Measurements from ENCODE around the gene ASPSCR1. TPM values are rescaled to one million over a fixed set of nuclear protein-coding genes. Genes with fewer than 3 reads are reported as not detected.

The ASPSCR1 gene
- total RNA-seq, 1 donor from 2014 or later, result 20.1 TPM

GRCh38 chr17:82014432-82014831, 37.0 kb downstream of the ASPSCR1 start:
- no peak for TF ChIP-seq CTCF (conservative IDR thresholded peaks at IDR 0.05; ENCODE audit: low read depth, low read length)
- DNase-seq (ENCODE audit: low read depth), result no peak
- no peak overlapping the region for H3K4me3 ChIP-seq (ENCODE audit: low read depth, low read length)

- no peak for DNase-seq (ENCODE audit: low read depth)
- H3K4me3 ChIP-seq (ENCODE audit: low read depth, low read length), result no peak overlapping the region
- TF ChIP-seq CTCF (conservative IDR thresholded peaks at IDR 0.05; ENCODE audit: low read depth, low read length), result no peak
These were observed 37.5 kb downstream of the ASPSCR1 start for GRCh38 chr17:82014971-82015310.

DNA sequence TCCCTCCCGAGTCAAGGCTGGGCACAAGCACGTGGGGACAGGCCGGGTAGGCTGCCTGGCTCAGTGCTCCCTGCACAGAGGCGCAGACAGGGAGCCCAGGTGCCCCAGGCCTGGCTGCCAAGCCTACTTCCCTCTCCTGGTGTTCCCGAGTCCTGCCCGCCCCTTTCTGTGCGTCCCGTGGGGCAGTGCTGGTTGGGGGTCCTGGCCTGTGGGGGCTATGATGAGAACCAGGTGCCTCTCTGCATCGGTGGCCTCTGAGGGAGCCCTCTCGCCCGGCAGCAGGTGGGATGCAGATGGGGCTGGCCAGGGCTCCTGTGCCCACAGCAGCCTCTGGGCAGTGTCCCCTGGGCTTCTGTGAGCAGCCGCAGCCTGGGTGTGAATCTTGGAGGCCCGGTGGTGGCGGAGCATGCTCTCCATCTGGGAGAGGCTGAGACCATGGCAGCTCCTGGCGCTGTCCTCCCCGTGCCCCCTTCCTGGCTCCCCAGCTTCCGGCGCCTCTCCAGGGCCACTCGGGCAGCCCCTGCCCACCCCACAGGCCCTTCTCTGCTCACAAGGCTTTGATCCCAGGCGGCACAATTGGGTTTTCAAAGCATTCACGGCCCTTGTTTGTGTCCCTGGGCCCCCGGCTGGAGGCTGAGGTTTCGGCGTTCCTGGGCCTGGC, 38.0 kb downstream of the ASPSCR1 start:
- no peak for TF ChIP-seq CTCF (conservative IDR thresholded peaks at IDR 0.05; ENCODE audit: low read depth, low read length)
- no peak for DNase-seq (ENCODE audit: low read depth)
- no peak overlapping the region for H3K4me3 ChIP-seq (ENCODE audit: low read depth, low read length)

DNA sequence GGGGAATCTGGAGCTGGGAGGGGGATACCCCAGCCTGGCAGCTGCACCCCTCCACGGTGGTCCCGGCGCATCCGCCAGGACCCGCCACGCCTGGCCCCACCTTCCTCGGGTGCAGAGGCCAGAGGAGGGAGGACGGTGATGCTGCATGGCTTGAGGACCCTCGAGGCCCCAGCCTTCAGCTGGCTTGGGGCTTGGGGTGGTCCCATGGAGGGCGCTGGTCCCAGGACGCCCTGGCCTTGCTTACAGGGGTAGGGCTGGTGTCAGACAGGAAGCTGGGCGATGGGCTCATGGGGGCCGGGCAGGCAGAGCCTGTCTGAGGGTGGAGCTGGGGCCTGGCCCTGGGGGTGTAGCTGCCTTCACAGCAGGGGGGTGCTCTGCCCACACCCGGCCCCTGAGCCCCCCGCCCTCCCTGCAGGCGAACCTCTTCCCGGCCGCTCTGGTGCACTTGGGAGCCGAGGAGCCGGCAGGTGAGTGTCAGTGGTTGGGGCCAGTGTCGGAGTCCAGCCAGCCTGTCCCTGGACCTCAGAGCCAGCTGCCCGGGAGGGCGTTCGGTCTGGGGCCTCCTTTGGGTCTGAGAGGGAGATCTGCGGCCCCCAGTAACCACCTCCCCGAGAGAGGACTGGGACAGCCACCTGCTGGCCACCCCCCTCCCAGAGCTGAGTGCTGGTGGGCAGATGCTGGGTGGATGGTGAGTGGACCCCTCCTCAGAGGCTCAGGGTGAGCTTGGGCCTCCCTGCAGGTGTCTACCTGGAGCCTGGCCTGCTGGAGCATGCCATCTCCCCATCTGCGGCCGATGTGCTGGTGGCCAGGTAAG, 38.8 kb downstream of the ASPSCR1 start:
- H3K4me3 ChIP-seq (ENCODE audit: low read depth, low read length), result no peak overlapping the region
- TF ChIP-seq CTCF (conservative IDR thresholded peaks at IDR 0.05; ENCODE audit: low read depth, low read length), result no peak
- DNase-seq (ENCODE audit: low read depth), result no peak

GRCh38 chr17:82016875-82017459, 39.5 kb downstream of the ASPSCR1 start:
- no peak overlapping the region for H3K4me3 ChIP-seq (ENCODE audit: low read depth, low read length)
- TF ChIP-seq CTCF (conservative IDR thresholded peaks at IDR 0.05; ENCODE audit: low read depth, low read length), result no peak
- DNase-seq (ENCODE audit: low read depth), result no peak

DNA sequence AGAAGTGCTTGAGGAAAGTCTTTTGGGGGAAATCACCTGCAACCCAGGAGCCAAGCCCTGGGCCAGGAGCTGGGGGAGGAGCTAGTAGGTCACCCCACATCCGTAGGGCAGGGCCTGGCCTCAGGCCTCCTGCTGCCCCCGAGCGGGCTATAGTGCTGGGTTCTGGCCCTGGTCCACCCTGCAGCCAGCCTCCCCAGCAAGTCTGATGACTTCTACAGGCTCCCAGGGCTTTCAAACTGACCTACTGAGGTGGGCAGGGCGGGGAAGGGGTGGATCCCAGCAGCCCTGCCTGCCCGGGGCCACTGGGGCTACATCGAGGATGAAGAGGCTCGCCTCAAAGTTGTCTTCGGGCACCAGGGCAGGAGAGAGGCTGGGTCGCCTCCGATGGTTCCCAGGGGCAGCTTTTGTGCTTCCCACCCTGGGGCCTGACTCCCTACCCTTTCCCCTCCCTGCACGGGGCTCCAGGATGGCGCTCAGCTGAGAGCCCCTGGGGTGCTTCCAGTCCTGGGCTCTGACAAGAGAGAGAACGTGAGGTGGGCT, 40.3 kb downstream of the ASPSCR1 start:
- H3K4me3 ChIP-seq (ENCODE audit: low read depth, low read length), result no peak overlapping the region
- TF ChIP-seq CTCF (conservative IDR thresholded peaks at IDR 0.05; ENCODE audit: low read depth, low read length), result no peak
- no peak for DNase-seq (ENCODE audit: low read depth)
